ENCODE results near the gene SCO1. TPM values are rescaled to one million over a fixed set of nuclear protein-coding genes. Genes with fewer than 3 reads are reported as not detected.
"Not testable (repeated sequence)": the region's sequence is repeated elsewhere in the genome, so short reads cannot be mapped to it uniquely, and the experiment has no call there.

Gene SCO1
- total and polyA plus RNA-seq, 2 donors (not counting 1 experiment from before 2014, with no cell fraction given): 16.7 to 56.6 TPM

DNA sequence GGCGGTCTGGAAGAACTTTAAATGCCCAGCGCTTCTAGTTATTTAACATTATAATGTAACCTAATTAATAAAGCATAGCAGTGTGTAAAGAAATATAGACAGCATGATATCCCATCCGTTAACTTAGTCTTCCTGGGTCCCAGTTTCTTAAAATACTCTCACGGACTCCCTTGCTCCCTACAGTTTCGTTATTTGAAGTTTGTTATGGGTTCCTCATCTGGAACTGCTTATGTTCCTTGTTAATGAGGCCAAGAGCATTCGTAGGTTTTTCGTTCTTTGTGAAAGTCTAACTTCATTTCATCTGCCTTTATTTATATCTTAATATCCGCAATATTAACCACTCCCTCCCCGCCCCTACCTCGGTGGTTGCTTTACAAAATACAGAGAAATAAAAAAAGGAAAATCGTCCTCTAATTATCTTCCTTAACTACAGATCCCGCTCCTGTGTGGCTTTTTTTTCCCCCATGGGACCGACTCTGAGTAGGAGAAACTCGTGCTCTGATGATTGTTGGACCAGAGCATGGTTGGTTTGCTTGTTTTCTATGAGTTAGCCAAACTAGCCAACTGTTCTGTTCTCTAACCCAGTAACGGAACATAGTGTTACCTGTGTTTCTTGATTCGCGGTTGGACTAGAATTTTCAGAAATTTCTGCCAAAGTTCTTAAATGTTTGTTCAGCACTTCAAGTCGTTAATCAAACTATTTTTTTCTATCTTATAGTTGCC, 924 bp upstream of the SCO1 start:
- Histone ChIP-seq H4K20me1 (ENCODE audit: control insufficient read depth, extremely low read depth, insufficient read depth, low read length) (no peaks in the 10 kb centered on the region), H3K9ac (ENCODE audit: insufficient read depth, low read length) (peak overlapping the region; percentile 84), H3K36me3 (ENCODE audit: control insufficient read depth, insufficient read depth, low read length) (peaks cover 1% of the 10 kb centered on the region), H2AFZ (ENCODE audit: low read length) (peak overlapping the region; percentile 32), H3K4me1 (ENCODE audit: control insufficient read depth, extremely low read depth, insufficient read depth, low read length) (peaks cover 4% of the 10 kb centered on the region), H3K27ac (ENCODE audit: insufficient read depth, low read length) (peak overlapping the region; percentile 63), H3K4me2 (ENCODE audit: extremely low read depth, insufficient read depth, low read length) (peak overlapping the region; percentile 90), H3K4me3 (replicated peaks in 1 of 4; ENCODE audit: control extremely low read depth in 1 of 4, insufficient read depth in 1 of 4, low read depth in 3 of 4, low read length in 4 of 4) (peak overlapping the region; percentile 76 to 92 (median 87)), H3K27me3 (ENCODE audit: control insufficient read depth, insufficient read depth, low read length) (no peaks in the 10 kb centered on the region), H3K79me2 (ENCODE audit: control insufficient read depth, insufficient read depth, low read length) (peaks cover 19% of the 10 kb centered on the region), H3K9me3 (ENCODE audit: control insufficient read depth, insufficient read depth, low read depth, low read length) (no peaks in the 10 kb centered on the region)
- no peak for TF ChIP-seq EZH2 (IDR thresholded peaks at IDR 0.05; ENCODE audit: low read length, missing control alignments)
- TF ChIP-seq, protein P1, sequence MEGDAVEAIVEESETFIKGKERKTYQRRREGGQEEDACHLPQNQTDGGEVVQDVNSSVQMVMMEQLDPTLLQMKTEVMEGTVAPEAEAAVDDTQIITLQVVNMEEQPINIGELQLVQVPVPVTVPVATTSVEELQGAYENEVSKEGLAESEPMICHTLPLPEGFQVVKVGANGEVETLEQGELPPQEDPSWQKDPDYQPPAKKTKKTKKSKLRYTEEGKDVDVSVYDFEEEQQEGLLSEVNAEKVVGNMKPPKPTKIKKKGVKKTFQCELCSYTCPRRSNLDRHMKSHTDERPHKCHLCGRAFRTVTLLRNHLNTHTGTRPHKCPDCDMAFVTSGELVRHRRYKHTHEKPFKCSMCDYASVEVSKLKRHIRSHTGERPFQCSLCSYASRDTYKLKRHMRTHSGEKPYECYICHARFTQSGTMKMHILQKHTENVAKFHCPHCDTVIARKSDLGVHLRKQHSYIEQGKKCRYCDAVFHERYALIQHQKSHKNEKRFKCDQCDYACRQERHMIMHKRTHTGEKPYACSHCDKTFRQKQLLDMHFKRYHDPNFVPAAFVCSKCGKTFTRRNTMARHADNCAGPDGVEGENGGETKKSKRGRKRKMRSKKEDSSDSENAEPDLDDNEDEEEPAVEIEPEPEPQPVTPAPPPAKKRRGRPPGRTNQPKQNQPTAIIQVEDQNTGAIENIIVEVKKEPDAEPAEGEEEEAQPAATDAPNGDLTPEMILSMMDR (conservative IDR thresholded peaks at IDR 0.05 in 1 of 2, IDR thresholded peaks at IDR 0.05 in 1 of 2; ENCODE audit: low read depth in 1 of 2, low read length in 2 of 2): no peak
- peak; percentile 18 to 29 for DNase-seq (ENCODE audit: low read depth in 2 of 2)

GRCh38 chr17:10695875-10696407, 1.4 kb downstream of the SCO1 start:
- not testable (repeated sequence) for H3K27ac ChIP-seq (ENCODE audit: insufficient read depth, low read length); H2AFZ ChIP-seq (ENCODE audit: low read length); H3K9me3 ChIP-seq (ENCODE audit: control insufficient read depth, insufficient read depth, low read depth, low read length); H3K4me1 ChIP-seq (ENCODE audit: control insufficient read depth, extremely low read depth, insufficient read depth, low read length); H3K36me3 ChIP-seq (ENCODE audit: control insufficient read depth, insufficient read depth, low read length); H3K27me3 ChIP-seq (ENCODE audit: control insufficient read depth, insufficient read depth, low read length); DNase-seq (ENCODE audit: low read depth in 2 of 2); H3K9ac ChIP-seq (ENCODE audit: insufficient read depth, low read length); H4K20me1 ChIP-seq (ENCODE audit: control insufficient read depth, extremely low read depth, insufficient read depth, low read length)
- H3K79me2 ChIP-seq (ENCODE audit: control insufficient read depth, insufficient read depth, low read length): peaks cover 21% of the 10 kb centered on the region
- peak overlapping the region; percentile 96 for H3K4me2 ChIP-seq (ENCODE audit: extremely low read depth, insufficient read depth, low read length)
- H3K4me3 ChIP-seq (replicated peaks in 1 of 4; ENCODE audit: control extremely low read depth in 1 of 4, insufficient read depth in 1 of 4, low read depth in 3 of 4, low read length in 4 of 4): peak overlapping the region; percentile 76 to 94 (median 91)

- no peak overlapping the region for H3K27ac ChIP-seq (ENCODE audit: insufficient read depth, low read length)
- H3K4me1 ChIP-seq (ENCODE audit: control insufficient read depth, extremely low read depth, insufficient read depth, low read length): no peaks in the 10 kb centered on the region
- no peaks in the 10 kb centered on the region for H4K20me1 ChIP-seq (ENCODE audit: control insufficient read depth, extremely low read depth, insufficient read depth, low read length)
- H3K4me3 ChIP-seq (replicated peaks in 1 of 4; ENCODE audit: control extremely low read depth in 1 of 4, insufficient read depth in 1 of 4, low read depth in 3 of 4, low read length in 4 of 4): no peak overlapping the region
- peaks cover 4% of the 10 kb centered on the region for H3K79me2 ChIP-seq (ENCODE audit: control insufficient read depth, insufficient read depth, low read length)
- TF ChIP-seq EZH2 (IDR thresholded peaks at IDR 0.05; ENCODE audit: low read length, missing control alignments): no peak
- TF ChIP-seq, protein P1 (conservative IDR thresholded peaks at IDR 0.05 in 1 of 2, IDR thresholded peaks at IDR 0.05 in 1 of 2; ENCODE audit: low read depth in 1 of 2, low read length in 2 of 2): no peak
- H3K9me3 ChIP-seq (ENCODE audit: control insufficient read depth, insufficient read depth, low read depth, low read length): no peaks in the 10 kb centered on the region
- H3K27me3 ChIP-seq (ENCODE audit: control insufficient read depth, insufficient read depth, low read length): no peaks in the 10 kb centered on the region
- no peak overlapping the region for H2AFZ ChIP-seq (ENCODE audit: low read length)
- DNase-seq (ENCODE audit: low read depth in 2 of 2): no peak
- H3K36me3 ChIP-seq (ENCODE audit: control insufficient read depth, insufficient read depth, low read length): peaks cover 4% of the 10 kb centered on the region
- H3K4me2 ChIP-seq (ENCODE audit: extremely low read depth, insufficient read depth, low read length): no peak overlapping the region
- H3K9ac ChIP-seq (ENCODE audit: insufficient read depth, low read length): no peak overlapping the region
These were observed 9.8 kb downstream of the SCO1 start for GRCh38 chr17:10687499-10687898.

All from fibroblast of lung (primary cell).